GM12892 (cell line): ENCODE results near the gene LACTBL1.

Source experiments
- POLR2AphosphoS5 ChIP-seq: IDR thresholded peaks from 2 replicates; pipeline ENCODE4 v1.6.1; 2011; ENCODE audit warnings: low read depth, low read length, control low read depth
- TAF1 ChIP-seq: IDR thresholded peaks from 2 replicates; pipeline ENCODE4 v1.6.1; 2011; ENCODE audit warnings: low read depth, mild to moderate bottlenecking, control low read depth, low read length, borderline replicate concordance

GRCh38 chr1:22976127-22976460, 3.4 kb upstream of the LACTBL1 start:
- no peak for TF ChIP-seq TAF1
- no peak for TF ChIP-seq POLR2AphosphoS5
